ENCODE results near the gene ANKRD10.

The ANKRD10 gene

GRCh38 chr13:110897521-110897920 is 17.3 kb downstream of the ANKRD10 start:
- no peak for DNase-seq
- H2BK5ac ChIP-seq (ENCODE audit: low read depth, low read length, poor library complexity), result no peak overlapping the region
- H3K14ac ChIP-seq (ENCODE audit: low read length), result no peak overlapping the region
- H3K79me2 ChIP-seq (ENCODE audit: control insufficient read depth, insufficient read depth, low read length, poor library complexity), result no peaks in the 10 kb centered on the region
- H4K8ac ChIP-seq (ENCODE audit: low read depth, low read length), result no peak overlapping the region
- H2BK120ac ChIP-seq (ENCODE audit: insufficient read depth, low read length, poor library complexity), result no peak overlapping the region
- H2BK12ac ChIP-seq (ENCODE audit: low read length), result no peak overlapping the region
- H4K12ac ChIP-seq (ENCODE audit: low read depth, low read length), result no peak overlapping the region
- H3K4me3 ChIP-seq (ENCODE audit: low read depth, low read length), result no peak overlapping the region
- H3K9ac ChIP-seq (ENCODE audit: low read length), result no peak overlapping the region
- no peaks in the 10 kb centered on the region for H3K27me3 ChIP-seq (ENCODE audit: insufficient read depth, low read length)
- no peak overlapping the region for H3K27ac ChIP-seq (ENCODE audit: low read depth, low read length)
- no peak overlapping the region for H2AK5ac ChIP-seq (ENCODE audit: low read length)
- no peak overlapping the region for H3K4ac ChIP-seq (ENCODE audit: low read depth, low read length)
- no peak overlapping the region for H3K18ac ChIP-seq (ENCODE audit: low read length)
- H3K9me3 ChIP-seq (ENCODE audit: insufficient read depth, low read depth, low read length), result no peaks in the 10 kb centered on the region
- no CpG with 5 or more reads among the region's 6 CpGs for WGBS (ENCODE audit: extremely low coverage, insufficient coverage, insufficient read length)
- no peak overlapping the region for H3K4me2 ChIP-seq (ENCODE audit: low read length)
- H3K36me3 ChIP-seq (ENCODE audit: control insufficient read depth in 1 of 2, insufficient read depth in 2 of 2, low read length in 2 of 2), result peaks cover 7 to 13% of the 10 kb centered on the region in 2 experiments
- H2AFZ ChIP-seq (ENCODE audit: insufficient read depth, low read length, poor library complexity), result no peak overlapping the region
- no peaks in the 10 kb centered on the region for H3K79me1 ChIP-seq (ENCODE audit: low read length)
- H4K91ac ChIP-seq (ENCODE audit: low read depth, low read length), result no peak overlapping the region
- H3K4me1 ChIP-seq (ENCODE audit: control insufficient read depth in 1 of 2, insufficient read depth in 2 of 2, low read length in 2 of 2), result no peaks in the 10 kb centered on the region
- H3K23ac ChIP-seq (ENCODE audit: low read length), result no peak overlapping the region

- no peaks in the 10 kb centered on the region for H3K4me1 ChIP-seq (ENCODE audit: control insufficient read depth in 1 of 2, insufficient read depth in 2 of 2, low read length in 2 of 2)
- no peak overlapping the region for H2BK5ac ChIP-seq (ENCODE audit: low read depth, low read length, poor library complexity)
- no peak overlapping the region for H2BK120ac ChIP-seq (ENCODE audit: insufficient read depth, low read length, poor library complexity)
- H3K79me1 ChIP-seq (ENCODE audit: low read length), result no peaks in the 10 kb centered on the region
- H3K18ac ChIP-seq (ENCODE audit: low read length), result no peak overlapping the region
- no peak overlapping the region for H3K9ac ChIP-seq (ENCODE audit: low read length)
- H3K79me2 ChIP-seq (ENCODE audit: control insufficient read depth, insufficient read depth, low read length, poor library complexity), result no peaks in the 10 kb centered on the region
- no peak overlapping the region for H3K4me2 ChIP-seq (ENCODE audit: low read length)
- no peak overlapping the region for H4K91ac ChIP-seq (ENCODE audit: low read depth, low read length)
- H3K27ac ChIP-seq (ENCODE audit: low read depth, low read length), result no peak overlapping the region
- H3K36me3 ChIP-seq (ENCODE audit: control insufficient read depth in 1 of 2, insufficient read depth in 2 of 2, low read length in 2 of 2), result peaks cover 9 to 14% of the 10 kb centered on the region in 2 experiments
- no peak overlapping the region for H4K12ac ChIP-seq (ENCODE audit: low read depth, low read length)
- no peaks in the 10 kb centered on the region for H3K9me3 ChIP-seq (ENCODE audit: insufficient read depth, low read depth, low read length)
- no peak overlapping the region for H2AFZ ChIP-seq (ENCODE audit: insufficient read depth, low read length, poor library complexity)
- H3K27me3 ChIP-seq (ENCODE audit: insufficient read depth, low read length), result no peaks in the 10 kb centered on the region
- WGBS (ENCODE audit: extremely low coverage, insufficient coverage, insufficient read length), result no CpG with 5 or more reads among the region's 1 CpG
- no peak overlapping the region for H3K4me3 ChIP-seq (ENCODE audit: low read depth, low read length)
- no peak overlapping the region for H4K8ac ChIP-seq (ENCODE audit: low read depth, low read length)
- DNase-seq, result no peak
- no peak overlapping the region for H3K23ac ChIP-seq (ENCODE audit: low read length)
- no peak overlapping the region for H3K14ac ChIP-seq (ENCODE audit: low read length)
- H2BK12ac ChIP-seq (ENCODE audit: low read length), result no peak overlapping the region
- H3K4ac ChIP-seq (ENCODE audit: low read depth, low read length), result no peak overlapping the region
- no peak overlapping the region for H2AK5ac ChIP-seq (ENCODE audit: low read length)
Measured at GRCh38 chr13:110897014-110897413, 17.9 kb downstream of the ANKRD10 start.

- H3K14ac ChIP-seq (ENCODE audit: low read length), result no peak overlapping the region
- H3K36me3 ChIP-seq (ENCODE audit: control insufficient read depth in 1 of 2, insufficient read depth in 2 of 2, low read length in 2 of 2), result peaks cover 8 to 12% of the 10 kb centered on the region in 2 experiments
- no peaks in the 10 kb centered on the region for H3K79me1 ChIP-seq (ENCODE audit: low read length)
- no peak overlapping the region for H2BK12ac ChIP-seq (ENCODE audit: low read length)
- no peaks in the 10 kb centered on the region for H3K79me2 ChIP-seq (ENCODE audit: control insufficient read depth, insufficient read depth, low read length, poor library complexity)
- no peak overlapping the region for H4K8ac ChIP-seq (ENCODE audit: low read depth, low read length)
- H3K9me3 ChIP-seq (ENCODE audit: insufficient read depth, low read depth, low read length), result no peaks in the 10 kb centered on the region
- no peak overlapping the region for H3K4ac ChIP-seq (ENCODE audit: low read depth, low read length)
- H4K12ac ChIP-seq (ENCODE audit: low read depth, low read length), result no peak overlapping the region
- H3K4me1 ChIP-seq (ENCODE audit: control insufficient read depth in 1 of 2, insufficient read depth in 2 of 2, low read length in 2 of 2), result no peaks in the 10 kb centered on the region
- H3K18ac ChIP-seq (ENCODE audit: low read length), result no peak overlapping the region
- H3K27ac ChIP-seq (ENCODE audit: low read depth, low read length), result no peak overlapping the region
- H3K23ac ChIP-seq (ENCODE audit: low read length), result no peak overlapping the region
- no peak overlapping the region for H2AFZ ChIP-seq (ENCODE audit: insufficient read depth, low read length, poor library complexity)
- H2AK5ac ChIP-seq (ENCODE audit: low read length), result no peak overlapping the region
- DNase-seq, result no peak
- no peak overlapping the region for H3K4me2 ChIP-seq (ENCODE audit: low read length)
- H4K91ac ChIP-seq (ENCODE audit: low read depth, low read length), result no peak overlapping the region
- no peak overlapping the region for H3K4me3 ChIP-seq (ENCODE audit: low read depth, low read length)
- H2BK120ac ChIP-seq (ENCODE audit: insufficient read depth, low read length, poor library complexity), result no peak overlapping the region
- H3K27me3 ChIP-seq (ENCODE audit: insufficient read depth, low read length), result no peaks in the 10 kb centered on the region
- no peak overlapping the region for H2BK5ac ChIP-seq (ENCODE audit: low read depth, low read length, poor library complexity)
- WGBS (ENCODE audit: extremely low coverage, insufficient coverage, insufficient read length), result no CpG with 5 or more reads among the region's 2 CpGs
- no peak overlapping the region for H3K9ac ChIP-seq (ENCODE audit: low read length)
Measured at GRCh38 chr13:110894086-110894485, 20.8 kb downstream of the ANKRD10 start.

GRCh38 chr13:110893571-110893970 is 21.3 kb downstream of the ANKRD10 start:
- no peak overlapping the region for H2BK120ac ChIP-seq (ENCODE audit: insufficient read depth, low read length, poor library complexity)
- no peaks in the 10 kb centered on the region for H3K9me3 ChIP-seq (ENCODE audit: insufficient read depth, low read depth, low read length)
- no peak for DNase-seq
- no peak overlapping the region for H3K4me2 ChIP-seq (ENCODE audit: low read length)
- no peak overlapping the region for H2BK5ac ChIP-seq (ENCODE audit: low read depth, low read length, poor library complexity)
- H3K9ac ChIP-seq (ENCODE audit: low read length), result no peak overlapping the region
- no peak overlapping the region for H3K4ac ChIP-seq (ENCODE audit: low read depth, low read length)
- H3K79me1 ChIP-seq (ENCODE audit: low read length), result no peaks in the 10 kb centered on the region
- H2BK12ac ChIP-seq (ENCODE audit: low read length), result no peak overlapping the region
- no peak overlapping the region for H3K18ac ChIP-seq (ENCODE audit: low read length)
- H3K36me3 ChIP-seq (ENCODE audit: control insufficient read depth in 1 of 2, insufficient read depth in 2 of 2, low read length in 2 of 2), result peaks cover 8 to 12% of the 10 kb centered on the region in 2 experiments
- no peaks in the 10 kb centered on the region for H3K79me2 ChIP-seq (ENCODE audit: control insufficient read depth, insufficient read depth, low read length, poor library complexity)
- no peak overlapping the region for H4K8ac ChIP-seq (ENCODE audit: low read depth, low read length)
- no peak overlapping the region for H4K12ac ChIP-seq (ENCODE audit: low read depth, low read length)
- no peak overlapping the region for H2AFZ ChIP-seq (ENCODE audit: insufficient read depth, low read length, poor library complexity)
- WGBS (ENCODE audit: extremely low coverage, insufficient coverage, insufficient read length), result no CpG with 5 or more reads among the region's 2 CpGs
- no peak overlapping the region for H3K23ac ChIP-seq (ENCODE audit: low read length)
- no peak overlapping the region for H4K91ac ChIP-seq (ENCODE audit: low read depth, low read length)
- H2AK5ac ChIP-seq (ENCODE audit: low read length), result no peak overlapping the region
- no peaks in the 10 kb centered on the region for H3K4me1 ChIP-seq (ENCODE audit: control insufficient read depth in 1 of 2, insufficient read depth in 2 of 2, low read length in 2 of 2)
- no peak overlapping the region for H3K4me3 ChIP-seq (ENCODE audit: low read depth, low read length)
- no peak overlapping the region for H3K14ac ChIP-seq (ENCODE audit: low read length)
- peak overlapping the region; percentile 16 for H3K27ac ChIP-seq (ENCODE audit: low read depth, low read length)
- no peaks in the 10 kb centered on the region for H3K27me3 ChIP-seq (ENCODE audit: insufficient read depth, low read length)
